Measurements from ENCODE around the gene S100G.
A peak's percentile ranks its signal among the peaks of the same experiment; 100 is the strongest.

S100G gene

GRCh38 chrX:16651391-16652024, 1.6 kb downstream of the S100G start:
- DNase-seq (ENCODE audit: low spot score), result no peak

DNA sequence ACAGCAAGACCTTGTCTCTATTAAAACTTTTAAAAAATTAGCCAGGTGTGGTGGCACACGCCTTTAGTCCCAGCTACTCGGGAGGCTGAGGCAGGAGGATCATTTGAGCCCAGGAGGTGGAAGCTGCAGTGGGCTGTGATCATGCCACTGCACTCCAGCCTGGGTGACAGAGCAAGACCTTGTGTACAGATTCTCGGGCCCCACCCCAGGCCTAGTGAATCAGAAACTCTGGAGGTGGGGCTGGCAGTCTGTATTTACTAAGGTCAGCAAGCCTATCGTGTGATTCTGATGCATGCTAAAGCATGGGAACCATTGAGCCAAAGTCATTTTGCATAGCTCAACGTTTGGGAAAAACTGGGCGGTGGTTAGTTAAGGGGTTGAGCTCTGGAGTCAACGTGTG, 3.5 kb downstream of the S100G start:
- no peak for DNase-seq (ENCODE audit: low spot score)

- no peak for DNase-seq (ENCODE audit: low spot score)
These were observed 4.1 kb downstream of the S100G start for GRCh38 chrX:16654093-16654492.

- no peak for DNase-seq (ENCODE audit: low spot score)
These were observed 8.3 kb downstream of the S100G start for GRCh38 chrX:16658284-16658683.

- no peak for DNase-seq (ENCODE audit: low spot score)
These were observed 9.4 kb downstream of the S100G start for GRCh38 chrX:16659321-16659720.

GRCh38 chrX:16661495-16661894, 11.5 kb downstream of the S100G start:
- no peak for DNase-seq (ENCODE audit: low spot score)

DNA sequence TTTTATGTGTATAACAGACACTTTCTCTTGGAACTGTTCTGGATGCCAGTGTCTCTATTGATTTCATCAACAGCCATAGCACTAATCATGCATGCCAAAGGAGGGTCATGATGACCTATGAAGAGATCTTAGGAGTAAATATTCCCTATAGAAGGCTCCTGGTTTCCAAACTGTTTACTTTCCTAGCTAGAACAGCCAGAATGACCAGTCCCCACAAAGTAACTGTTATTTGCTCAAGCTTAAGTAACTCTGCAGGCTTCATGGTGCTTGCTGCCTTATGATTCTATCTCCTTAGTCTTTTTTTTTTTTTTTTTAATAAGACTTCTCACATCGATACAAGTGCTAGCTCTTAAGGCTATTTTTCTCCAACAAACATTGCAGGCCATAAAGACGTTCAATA, 12.4 kb downstream of the S100G start:
- no peak for DNase-seq (ENCODE audit: low spot score)

DNA sequence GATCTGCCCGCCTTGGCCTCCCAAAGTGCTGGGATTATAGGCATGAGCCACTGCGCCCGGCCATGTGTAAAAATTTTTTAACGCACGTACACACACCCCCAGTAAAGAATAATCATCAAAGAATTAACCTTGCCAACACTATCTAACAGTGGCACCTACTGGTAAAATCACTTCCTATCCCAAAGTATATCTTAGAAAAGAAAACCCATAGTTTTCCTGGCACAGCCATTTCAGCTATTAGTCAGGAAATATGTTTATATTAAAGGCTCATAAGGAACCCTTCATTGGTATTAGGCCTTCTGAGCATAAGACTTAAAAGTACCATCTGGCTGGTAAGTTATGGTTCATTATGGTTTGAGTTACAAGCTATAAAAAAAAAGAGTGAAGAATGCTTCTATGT, 14.1 kb downstream of the S100G start:
- DNase-seq (ENCODE audit: low spot score), result no peak

- DNase-seq (ENCODE audit: low spot score), result no peak
These were observed 14.7 kb downstream of the S100G start for GRCh38 chrX:16664626-16665025.

GRCh38 chrX:16665089-16665488, 15.1 kb downstream of the S100G start:
- DNase-seq (ENCODE audit: low spot score), result no peak

- DNase-seq (ENCODE audit: low spot score), result no peak
These were observed 16.6 kb downstream of the S100G start for GRCh38 chrX:16666541-16666940.

DNA sequence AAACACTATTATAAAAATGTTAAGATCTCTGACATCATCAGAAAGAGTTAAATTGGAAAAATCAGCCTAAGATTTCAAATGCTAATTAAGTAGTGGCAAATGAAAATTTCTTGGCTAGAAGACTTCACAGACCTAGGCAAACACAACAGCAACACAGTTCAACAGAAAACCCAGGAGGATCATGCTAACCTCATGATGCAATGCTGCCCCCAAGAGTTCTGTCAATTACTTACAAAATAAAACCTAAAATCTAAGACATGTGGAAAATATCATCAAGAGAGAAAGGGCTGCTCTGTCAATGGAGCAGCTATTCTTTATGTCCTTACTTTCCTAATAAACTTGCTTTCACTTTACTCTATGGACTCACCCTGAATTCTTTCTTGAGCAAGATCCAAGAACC, 21.0 kb downstream of the S100G start:
- DNase-seq (ENCODE audit: low spot score), result peak; percentile 40

DNA sequence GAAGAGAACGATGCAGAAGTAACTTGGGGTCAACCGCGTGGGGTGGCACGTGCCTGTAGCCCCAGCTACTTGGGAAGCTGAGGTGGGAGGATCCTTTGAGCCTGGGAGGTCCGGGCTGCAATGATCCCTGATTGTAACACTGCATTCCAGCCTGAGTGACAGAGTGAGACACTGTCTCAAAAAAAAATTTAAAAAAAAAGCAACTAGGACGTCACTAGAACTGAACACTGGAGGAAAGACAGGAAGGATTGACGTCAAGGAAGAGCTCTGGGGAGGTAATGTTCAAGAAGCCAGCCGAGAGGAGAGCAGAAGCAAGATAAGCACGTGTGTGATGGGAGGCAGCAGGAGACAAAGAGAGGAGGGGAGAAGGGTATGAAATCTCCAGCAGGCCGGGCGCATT, 28.7 kb downstream of the S100G start:
- DNase-seq (ENCODE audit: low spot score), result no peak

- no peak for DNase-seq (ENCODE audit: low spot score)
These were observed 33.2 kb downstream of the S100G start for GRCh38 chrX:16683007-16683664.

- no peak for DNase-seq (ENCODE audit: low spot score)
These were observed 37.6 kb downstream of the S100G start for GRCh38 chrX:16687514-16687913.

- peak; percentile 42 for DNase-seq (ENCODE audit: low spot score)
These were observed 45.2 kb downstream of the S100G start for GRCh38 chrX:16695079-16695676.

GRCh38 chrX:16696956-16697355, 47.0 kb downstream of the S100G start:
- DNase-seq (ENCODE audit: low spot score), result no peak

DNA sequence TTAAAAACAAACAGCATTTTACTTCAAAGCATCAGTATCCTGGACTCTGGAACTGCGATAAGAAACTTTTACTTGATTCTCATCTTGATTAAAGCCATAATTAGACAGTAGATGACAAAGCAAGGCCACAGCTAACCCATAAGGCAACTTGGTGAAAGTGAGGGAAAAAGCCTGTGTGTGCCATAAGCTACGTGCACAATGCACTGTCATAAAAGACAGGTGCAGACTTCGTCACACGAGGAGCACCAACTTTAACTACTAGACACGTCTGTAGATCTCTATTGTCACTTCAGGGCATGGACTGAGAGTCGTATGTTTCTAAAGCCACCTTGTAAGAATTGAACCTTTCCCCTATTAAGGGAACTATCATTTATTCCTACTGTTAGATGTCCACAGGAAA, 49.4 kb downstream of the S100G start:
- no peak for DNase-seq (ENCODE audit: low spot score)

DNA sequence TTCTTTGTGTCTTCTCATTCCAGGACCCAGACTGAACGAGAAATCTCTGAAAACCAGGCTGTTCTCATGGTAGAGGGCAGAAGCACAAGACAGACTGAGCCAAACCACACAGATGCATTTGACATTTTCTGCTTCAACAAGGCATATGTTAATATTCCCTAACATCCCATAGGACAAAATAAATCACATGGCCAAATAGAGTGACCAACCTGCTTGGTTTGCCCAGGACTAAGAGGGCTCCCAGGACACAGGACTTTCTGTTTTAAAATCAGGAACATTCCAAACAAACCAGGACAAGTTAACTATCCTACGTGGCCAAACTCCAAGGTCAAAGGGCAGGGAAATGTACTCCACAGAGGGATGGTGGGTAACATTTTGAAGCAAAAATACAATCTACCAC, 50.8 kb downstream of the S100G start:
- DNase-seq (ENCODE audit: low spot score), result no peak

DNA sequence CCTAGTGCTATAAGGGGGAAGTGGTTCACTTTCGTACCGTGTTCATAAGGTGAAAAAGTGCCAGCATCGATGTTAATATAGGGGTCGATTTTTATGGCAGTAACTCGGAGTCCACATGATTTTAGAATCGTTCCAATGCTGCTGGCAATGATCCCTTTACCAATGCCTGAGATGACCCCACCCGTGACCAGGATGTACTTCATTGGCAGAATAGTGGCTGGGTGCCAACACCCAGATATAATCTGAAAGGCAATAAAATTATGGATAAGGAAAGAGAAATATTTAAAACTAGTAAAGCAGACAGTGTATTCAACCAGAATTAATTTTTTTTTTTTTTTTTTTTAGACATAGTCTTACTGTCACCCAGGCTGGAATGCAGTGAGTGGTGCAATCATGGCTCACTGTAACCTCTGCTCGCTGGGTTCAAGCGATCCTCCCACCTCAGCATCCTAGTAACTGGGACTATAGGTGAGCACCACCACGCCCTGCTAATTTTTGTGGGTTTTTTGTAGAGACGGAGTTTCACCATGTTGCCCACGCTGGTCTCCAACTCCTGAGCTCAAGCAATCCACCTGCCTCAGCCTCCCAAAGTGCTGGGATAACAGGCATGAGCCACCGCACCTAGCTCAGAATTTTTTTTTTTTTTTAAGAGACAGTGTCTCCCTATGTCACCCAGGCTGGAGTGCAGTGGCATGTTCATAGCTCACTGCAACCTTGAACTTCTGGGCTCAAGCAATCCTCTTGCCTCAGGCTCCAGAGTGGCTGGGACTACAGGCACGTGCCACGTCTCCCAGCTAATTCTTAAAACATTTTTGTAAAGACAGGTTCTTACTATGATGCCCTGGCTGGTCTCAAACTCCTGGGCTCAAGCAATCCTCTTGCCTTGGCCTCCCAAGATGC, 53.0 kb downstream of the S100G start:
- DNase-seq (ENCODE audit: low spot score), result no peak
